DMS153 (cell line): ENCODE results near the gene TEC.
A peak's percentile ranks its signal among the peaks of the same experiment; 100 is the strongest.

Source experiments
- DNase-seq: peaks from one replicate; lab custom pipeline; 2025; lab: John Stamatoyannopoulos, UW

TEC gene

GRCh38 chr4:48126621-48127020, 143.0 kb downstream of the TEC start:
- no peak for DNase-seq

- no peak for DNase-seq
Observed at GRCh38 chr4:48124870-48125269, 144.8 kb downstream of the TEC start.

- no peak for DNase-seq
Observed at GRCh38 chr4:48122756-48123155, 146.9 kb downstream of the TEC start.

GRCh38 chr4:48121180-48121579, 148.5 kb downstream of the TEC start:
- DNase-seq, result no peak

- DNase-seq, result no peak
Observed at GRCh38 chr4:48120132-48120531, 149.5 kb downstream of the TEC start.

- no peak for DNase-seq
Observed at GRCh38 chr4:48119646-48120045, 150.0 kb downstream of the TEC start.

GRCh38 chr4:48118081-48118480, 151.6 kb downstream of the TEC start:
- DNase-seq, result no peak

GRCh38 chr4:48116582-48116981, 153.1 kb downstream of the TEC start:
- DNase-seq, result no peak

- DNase-seq, result no peak
Observed at GRCh38 chr4:48114412-48114811, 155.2 kb downstream of the TEC start.

- DNase-seq, result no peak
Observed at GRCh38 chr4:48112017-48112667, 157.5 kb downstream of the TEC start.

GRCh38 chr4:48110452-48110978, 159.1 kb downstream of the TEC start:
- no peak for DNase-seq

GRCh38 chr4:48109413-48110263, 160.0 kb downstream of the TEC start:
- DNase-seq, result peak; percentile 3

GRCh38 chr4:48108309-48109073, 161.1 kb downstream of the TEC start:
- no peak for DNase-seq

- no peak for DNase-seq
Observed at GRCh38 chr4:48105230-48105629, 164.4 kb downstream of the TEC start.

GRCh38 chr4:48103483-48104139, 166.0 kb downstream of the TEC start:
- DNase-seq, result no peak

GRCh38 chr4:48102303-48102702, 167.3 kb downstream of the TEC start:
- no peak for DNase-seq

GRCh38 chr4:48100256-48100655, 169.4 kb downstream of the TEC start:
- DNase-seq, result no peak

- no peak for DNase-seq
Observed at GRCh38 chr4:48095441-48095840, 174.2 kb downstream of the TEC start.

GRCh38 chr4:48093991-48094416, 175.6 kb downstream of the TEC start:
- no peak for DNase-seq

- peak; percentile 6 for DNase-seq
Observed at GRCh38 chr4:48090621-48091020, 179.0 kb downstream of the TEC start.

- DNase-seq, result no peak
Observed at GRCh38 chr4:48085821-48086589, 183.6 kb downstream of the TEC start.
